ENCODE data around the gene MLC1.

Gene MLC1

DNA sequence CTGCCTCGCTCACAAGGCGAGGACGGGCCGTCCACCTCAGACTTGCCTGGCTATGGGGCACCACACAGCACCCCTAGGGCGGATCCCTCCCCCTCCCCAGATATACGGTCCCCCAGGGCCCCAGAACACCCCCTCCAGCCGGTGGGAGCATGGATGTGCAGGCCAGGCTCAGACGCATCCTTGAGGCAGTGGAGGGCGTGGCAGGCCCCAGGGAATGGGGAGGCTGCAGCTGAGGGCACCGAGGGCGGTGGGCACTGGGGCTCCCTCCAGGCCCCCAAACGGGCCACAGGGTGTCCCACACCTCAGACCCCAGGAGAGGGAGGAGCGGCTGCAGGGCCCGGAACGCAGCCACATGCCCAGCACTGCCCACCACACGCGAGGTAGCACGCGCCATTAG lies 39.2 kb downstream of the MLC1 start:
- Histone ChIP-seq H3K4me1 (ENCODE audit: control insufficient read depth, insufficient read depth, low read length, poor library complexity, severe bottlenecking) (no peaks in the 10 kb centered on the region), H3K4me3 (ENCODE audit: extremely low read depth, insufficient read depth, low read length, poor library complexity, severe bottlenecking) (no peak overlapping the region), H3K27ac (ENCODE audit: low read depth, low read length, severe bottlenecking) (no peak overlapping the region), H3K9me3 (ENCODE audit: control insufficient read depth, low read length) (no peaks in the 10 kb centered on the region), H3K36me3 (ENCODE audit: control insufficient read depth, insufficient read depth, low read length) (no peaks in the 10 kb centered on the region)
- WGBS, 2 experiments (ENCODE audit: insufficient coverage in 2 of 2), result 89 to 90% methylated on average over 14 to 19 of the region's 19 CpGs

DNA sequence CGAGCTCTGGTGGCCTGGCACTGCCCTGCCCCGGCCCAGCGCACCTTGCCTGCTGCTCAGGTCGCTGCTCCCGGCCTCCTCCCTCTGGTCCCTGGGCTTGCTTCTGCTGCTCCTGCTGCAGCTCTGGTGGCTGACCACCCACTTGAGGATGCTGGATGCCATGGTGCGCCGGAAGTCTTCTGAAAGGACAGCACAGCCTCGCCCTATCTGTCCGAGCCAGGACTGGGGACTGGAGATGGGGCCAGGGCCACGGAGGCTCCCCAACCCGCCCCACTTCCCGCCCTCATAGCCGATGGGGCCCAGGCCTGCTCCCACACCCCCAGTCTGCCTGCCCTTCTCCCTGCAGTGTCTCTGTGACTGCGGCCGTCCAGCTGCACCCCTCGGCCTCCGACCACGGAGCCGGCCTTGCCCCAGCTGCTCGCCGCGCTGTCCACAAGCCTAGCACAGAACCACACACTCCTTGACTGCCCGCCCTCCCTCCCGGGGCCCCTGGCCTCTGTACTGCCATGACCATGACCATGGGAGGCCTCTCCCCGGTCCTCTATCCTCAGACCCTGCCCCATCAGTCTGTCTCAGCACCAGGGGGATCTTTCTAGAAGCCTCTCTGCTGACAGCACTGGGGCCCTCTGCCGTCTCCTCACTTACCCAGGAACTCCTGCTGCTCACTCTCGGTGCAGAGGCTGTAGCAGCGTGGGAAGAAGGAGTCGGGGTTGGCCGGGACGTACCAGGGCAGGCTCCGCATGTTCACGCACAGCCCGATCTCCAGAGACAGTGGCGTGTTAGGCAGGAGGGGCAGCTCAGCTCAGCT lies 39.8 kb downstream of the MLC1 start:
- Histone ChIP-seq H3K4me1 (ENCODE audit: control insufficient read depth, insufficient read depth, low read length, poor library complexity, severe bottlenecking) (no peaks in the 10 kb centered on the region), H3K9me3 (ENCODE audit: control insufficient read depth, low read length) (no peaks in the 10 kb centered on the region), H3K36me3 (ENCODE audit: control insufficient read depth, insufficient read depth, low read length) (no peaks in the 10 kb centered on the region), H3K4me3 (ENCODE audit: extremely low read depth, insufficient read depth, low read length, poor library complexity, severe bottlenecking) (no peak overlapping the region), H3K27ac (ENCODE audit: low read depth, low read length, severe bottlenecking) (no peak overlapping the region)
- 88 to 89% methylated on average over 29 to 35 of the region's 35 CpGs for WGBS, 2 experiments (ENCODE audit: insufficient coverage in 2 of 2)

DNA sequence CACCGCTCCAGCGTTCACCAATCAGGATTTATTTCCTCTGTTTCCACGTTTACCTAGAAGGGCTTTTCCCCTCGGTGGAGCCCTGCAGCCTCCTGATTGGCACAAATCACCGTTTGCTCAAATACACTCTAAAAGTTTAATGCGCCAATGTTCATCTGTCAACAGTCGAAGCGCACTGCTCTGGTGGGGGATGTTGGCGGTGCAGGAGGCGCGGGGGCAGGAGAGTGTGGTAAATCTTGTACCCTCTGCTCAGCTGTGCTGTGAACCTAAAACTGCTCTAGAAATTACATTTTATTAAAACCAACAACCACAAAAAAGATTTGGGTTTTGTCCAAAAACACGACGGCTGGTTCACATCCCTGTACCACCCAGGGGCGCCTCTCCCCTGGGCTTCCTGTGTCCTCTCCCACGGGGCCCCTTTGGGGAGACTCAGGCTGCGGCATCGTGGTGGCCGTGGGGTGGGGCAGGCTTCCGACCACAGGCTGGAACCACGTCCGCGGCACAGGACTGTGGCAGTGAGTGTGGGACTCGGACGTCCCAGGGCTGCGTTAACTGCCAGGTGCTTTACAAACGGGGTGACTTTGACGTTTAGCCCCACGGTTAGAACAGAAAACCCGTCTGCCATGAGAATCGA lies 40.6 kb downstream of the MLC1 start:
- Histone ChIP-seq H3K27ac (ENCODE audit: low read depth, low read length, severe bottlenecking) (no peak overlapping the region), H3K4me3 (ENCODE audit: extremely low read depth, insufficient read depth, low read length, poor library complexity, severe bottlenecking) (no peak overlapping the region), H3K9me3 (ENCODE audit: control insufficient read depth, low read length) (peaks cover 7% of the 10 kb centered on the region), H3K4me1 (ENCODE audit: control insufficient read depth, insufficient read depth, low read length, poor library complexity, severe bottlenecking) (no peaks in the 10 kb centered on the region), H3K36me3 (ENCODE audit: control insufficient read depth, insufficient read depth, low read length) (no peaks in the 10 kb centered on the region)
- WGBS, 2 experiments (ENCODE audit: insufficient coverage in 2 of 2), result 92 to 94% methylated on average over 30 of the region's 30 CpGs

DNA sequence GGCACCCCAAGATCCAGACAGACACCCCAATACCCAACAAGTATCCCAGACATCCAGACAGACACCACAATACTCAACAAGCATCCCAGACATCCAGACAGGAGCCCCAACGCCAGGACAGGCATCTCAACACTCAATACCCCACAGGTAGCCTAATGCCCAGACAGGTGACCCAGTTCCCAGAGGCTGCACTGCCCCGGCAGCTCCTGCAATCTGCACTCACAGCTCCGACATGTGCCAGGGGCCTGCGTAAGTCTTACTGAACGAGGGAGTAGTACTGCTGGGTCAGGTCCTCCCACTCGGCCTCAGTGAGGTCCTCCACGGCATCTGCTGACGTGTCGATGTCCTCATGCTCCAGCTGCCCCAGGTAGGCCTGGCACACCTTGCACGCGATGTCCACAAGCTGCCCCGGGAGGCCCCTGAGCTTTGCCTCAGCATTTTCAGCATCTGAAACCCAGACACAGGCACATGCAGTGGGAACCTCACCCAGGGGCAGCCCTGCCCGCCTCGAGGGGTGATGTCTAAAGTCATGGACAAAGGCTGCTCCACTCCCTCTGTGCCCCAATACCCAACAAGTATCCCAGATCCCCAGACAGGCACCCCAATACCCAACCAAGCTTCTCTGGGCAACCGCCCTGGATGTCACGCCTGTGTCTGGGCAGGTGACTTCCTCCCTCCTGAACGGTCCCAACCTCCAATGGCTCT lies 43.7 kb downstream of the MLC1 start:
- H3K4me3 ChIP-seq (ENCODE audit: extremely low read depth, insufficient read depth, low read length, poor library complexity, severe bottlenecking), result no peak overlapping the region
- H3K9me3 ChIP-seq (ENCODE audit: control insufficient read depth, low read length), result peaks cover 17% of the 10 kb centered on the region
- 88 to 94% methylated on average over 13 to 15 of the region's 17 CpGs for WGBS, 2 experiments (ENCODE audit: insufficient coverage in 2 of 2)
- H3K36me3 ChIP-seq (ENCODE audit: control insufficient read depth, insufficient read depth, low read length), result no peaks in the 10 kb centered on the region
- H3K4me1 ChIP-seq (ENCODE audit: control insufficient read depth, insufficient read depth, low read length, poor library complexity, severe bottlenecking), result no peaks in the 10 kb centered on the region
- no peak overlapping the region for H3K27ac ChIP-seq (ENCODE audit: low read depth, low read length, severe bottlenecking)

DNA sequence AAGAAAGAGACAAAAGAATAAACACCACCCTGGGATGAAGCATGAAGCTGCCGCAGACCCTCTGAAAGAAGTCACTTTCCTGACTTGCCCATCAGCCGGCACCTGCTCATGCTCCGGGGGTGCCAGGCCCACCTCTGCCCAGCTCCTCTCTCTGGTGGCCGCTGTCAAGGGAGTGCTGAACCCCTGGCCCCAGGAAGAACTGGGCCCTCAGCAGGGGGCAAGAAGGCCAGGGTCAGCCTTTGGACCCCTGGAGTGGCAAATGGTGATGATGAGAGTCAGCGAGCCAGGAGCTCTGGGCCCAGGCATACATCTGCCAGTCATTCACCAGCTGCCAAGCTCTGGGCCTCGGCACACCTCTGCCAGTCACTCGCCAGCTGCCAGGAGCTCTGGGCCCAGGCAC lies 44.5 kb downstream of the MLC1 start:
- peaks cover 17% of the 10 kb centered on the region for H3K9me3 ChIP-seq (ENCODE audit: control insufficient read depth, low read length)
- H3K36me3 ChIP-seq (ENCODE audit: control insufficient read depth, insufficient read depth, low read length), result no peaks in the 10 kb centered on the region
- no peaks in the 10 kb centered on the region for H3K4me1 ChIP-seq (ENCODE audit: control insufficient read depth, insufficient read depth, low read length, poor library complexity, severe bottlenecking)
- 89 to 96% methylated on average over 6 to 7 of the region's 7 CpGs for WGBS, 2 experiments (ENCODE audit: insufficient coverage in 2 of 2)
- no peak overlapping the region for H3K27ac ChIP-seq (ENCODE audit: low read depth, low read length, severe bottlenecking)
- no peak overlapping the region for H3K4me3 ChIP-seq (ENCODE audit: extremely low read depth, insufficient read depth, low read length, poor library complexity, severe bottlenecking)

DNA sequence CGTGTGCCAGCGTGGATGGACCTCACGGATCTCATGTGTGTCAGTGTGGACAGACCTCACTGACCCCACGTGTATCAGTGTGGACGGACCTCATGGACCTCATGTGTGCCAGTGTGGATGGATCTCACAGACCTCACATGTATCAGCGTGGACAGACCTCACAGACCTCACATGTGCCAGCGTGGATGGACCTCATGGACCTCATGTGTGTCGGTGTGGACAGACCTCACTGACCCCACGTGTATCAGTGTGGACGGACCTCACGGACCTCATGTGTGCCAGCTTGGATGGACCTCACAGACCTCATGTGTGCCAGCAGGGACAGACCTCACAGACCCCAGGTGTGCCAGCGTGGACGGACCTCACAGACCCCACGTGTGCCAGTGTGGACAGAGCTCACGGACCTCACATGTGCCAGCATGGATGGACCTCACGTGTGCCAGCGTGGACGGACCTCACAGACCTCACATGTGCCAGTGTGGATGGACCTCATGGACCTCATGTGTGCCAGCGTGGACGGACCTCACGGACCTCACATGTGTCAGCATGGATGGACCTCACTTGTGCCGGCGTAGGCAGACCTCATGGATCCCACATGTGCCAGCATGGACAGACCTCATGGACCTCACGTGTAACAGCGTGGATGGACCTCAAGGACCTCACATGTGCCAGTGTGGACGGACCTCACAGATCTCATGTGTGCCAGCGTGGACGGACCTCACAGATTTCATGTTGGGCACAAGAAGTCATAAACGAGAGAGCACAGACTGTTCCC lies 45.4 kb downstream of the MLC1 start:
- Histone ChIP-seq H3K9me3 (ENCODE audit: control insufficient read depth, low read length) (peaks cover 17% of the 10 kb centered on the region), H3K27ac (ENCODE audit: low read depth, low read length, severe bottlenecking) (no peak overlapping the region), H3K4me3 (ENCODE audit: extremely low read depth, insufficient read depth, low read length, poor library complexity, severe bottlenecking) (no peak overlapping the region), H3K4me1 (ENCODE audit: control insufficient read depth, insufficient read depth, low read length, poor library complexity, severe bottlenecking) (no peaks in the 10 kb centered on the region), H3K36me3 (ENCODE audit: control insufficient read depth, insufficient read depth, low read length) (no peaks in the 10 kb centered on the region)
- WGBS, 2 experiments (ENCODE audit: insufficient coverage in 2 of 2), result 89 to 92% methylated on average over 29 of the region's 29 CpGs

DNA sequence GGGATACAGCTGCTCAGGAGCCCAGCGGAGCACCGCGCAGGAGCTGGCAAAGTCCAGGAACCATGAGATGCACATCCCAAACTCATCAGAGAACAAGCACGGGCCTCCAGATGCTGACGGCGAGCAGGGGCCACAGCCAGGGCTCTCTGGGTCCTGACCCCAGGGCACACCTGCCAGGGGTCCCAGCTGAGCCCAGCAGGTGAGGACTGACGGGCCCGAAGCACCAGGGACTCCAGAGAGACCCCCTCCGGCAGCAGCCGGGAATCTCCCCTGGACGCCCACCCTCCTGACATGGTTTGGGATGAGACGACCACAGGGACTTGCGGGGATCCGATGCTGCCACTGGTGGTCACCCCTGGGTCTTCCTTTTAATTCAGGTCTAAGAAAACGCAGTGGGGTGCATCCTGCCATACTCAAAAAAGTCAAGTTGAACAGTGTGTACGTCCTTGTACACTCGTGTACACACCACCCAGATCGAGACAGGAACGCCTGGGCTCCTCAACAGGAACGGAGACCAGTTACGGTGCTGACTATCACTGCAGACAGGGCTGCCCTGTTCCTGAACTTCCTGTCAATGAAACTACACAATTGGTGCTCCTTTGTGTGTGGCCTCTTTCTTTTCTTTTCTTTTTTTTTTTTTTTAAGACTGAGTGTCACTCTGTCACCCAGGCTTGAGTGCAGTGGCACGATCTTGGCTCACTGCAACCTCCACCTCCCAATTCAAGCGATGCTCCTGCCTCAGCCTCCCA lies 49.1 kb downstream of the MLC1 start:
- Histone ChIP-seq H3K9me3 (ENCODE audit: control insufficient read depth, low read length) (peaks cover 17% of the 10 kb centered on the region), H3K27ac (ENCODE audit: low read depth, low read length, severe bottlenecking) (no peak overlapping the region), H3K4me1 (ENCODE audit: control insufficient read depth, insufficient read depth, low read length, poor library complexity, severe bottlenecking) (no peaks in the 10 kb centered on the region), H3K4me3 (ENCODE audit: extremely low read depth, insufficient read depth, low read length, poor library complexity, severe bottlenecking) (no peak overlapping the region), H3K36me3 (ENCODE audit: control insufficient read depth, insufficient read depth, low read length) (no peaks in the 10 kb centered on the region)
- WGBS, 2 experiments (ENCODE audit: insufficient coverage in 2 of 2), result 93% methylated on average over 23 of the region's 23 CpGs

DNA sequence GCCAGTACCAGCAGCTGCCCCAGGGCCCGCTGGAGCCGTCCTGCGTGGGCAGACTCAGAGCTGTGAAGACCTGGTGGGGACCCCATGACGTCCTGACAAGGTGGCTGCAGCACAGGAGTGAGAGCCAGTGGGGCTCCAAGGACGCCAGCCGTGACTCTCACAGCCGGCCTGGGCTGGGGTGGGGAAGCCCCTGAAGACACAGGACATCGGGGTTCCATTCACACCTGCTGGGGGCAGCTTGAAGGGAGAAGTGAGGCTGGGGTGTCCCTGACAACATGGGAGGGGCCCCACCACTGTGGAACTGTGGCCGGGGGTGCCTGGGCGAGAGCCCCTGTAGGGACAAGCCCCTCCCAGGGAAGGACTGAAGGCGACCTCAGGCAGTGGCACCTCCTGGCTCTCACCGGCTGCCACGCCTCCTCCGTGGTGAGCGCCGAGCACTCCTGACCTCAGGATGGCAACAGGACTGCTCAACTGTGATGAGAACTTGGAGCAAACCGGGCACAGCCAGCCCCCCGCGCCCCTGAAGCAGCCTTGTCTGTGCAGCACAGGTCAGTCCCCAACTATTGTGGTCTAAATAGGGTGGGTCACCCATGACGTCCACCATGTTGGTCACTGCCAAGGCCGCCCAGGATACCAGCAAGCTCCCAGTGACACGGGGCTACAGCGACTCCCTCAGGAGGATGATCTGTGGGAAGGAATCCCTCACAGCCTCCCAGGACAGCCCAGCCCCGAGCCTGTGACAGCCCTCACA lies 49.9 kb downstream of the MLC1 start:
- 85 to 91% methylated on average over 19 to 23 of the region's 24 CpGs for WGBS, 2 experiments (ENCODE audit: insufficient coverage in 2 of 2)

DNA sequence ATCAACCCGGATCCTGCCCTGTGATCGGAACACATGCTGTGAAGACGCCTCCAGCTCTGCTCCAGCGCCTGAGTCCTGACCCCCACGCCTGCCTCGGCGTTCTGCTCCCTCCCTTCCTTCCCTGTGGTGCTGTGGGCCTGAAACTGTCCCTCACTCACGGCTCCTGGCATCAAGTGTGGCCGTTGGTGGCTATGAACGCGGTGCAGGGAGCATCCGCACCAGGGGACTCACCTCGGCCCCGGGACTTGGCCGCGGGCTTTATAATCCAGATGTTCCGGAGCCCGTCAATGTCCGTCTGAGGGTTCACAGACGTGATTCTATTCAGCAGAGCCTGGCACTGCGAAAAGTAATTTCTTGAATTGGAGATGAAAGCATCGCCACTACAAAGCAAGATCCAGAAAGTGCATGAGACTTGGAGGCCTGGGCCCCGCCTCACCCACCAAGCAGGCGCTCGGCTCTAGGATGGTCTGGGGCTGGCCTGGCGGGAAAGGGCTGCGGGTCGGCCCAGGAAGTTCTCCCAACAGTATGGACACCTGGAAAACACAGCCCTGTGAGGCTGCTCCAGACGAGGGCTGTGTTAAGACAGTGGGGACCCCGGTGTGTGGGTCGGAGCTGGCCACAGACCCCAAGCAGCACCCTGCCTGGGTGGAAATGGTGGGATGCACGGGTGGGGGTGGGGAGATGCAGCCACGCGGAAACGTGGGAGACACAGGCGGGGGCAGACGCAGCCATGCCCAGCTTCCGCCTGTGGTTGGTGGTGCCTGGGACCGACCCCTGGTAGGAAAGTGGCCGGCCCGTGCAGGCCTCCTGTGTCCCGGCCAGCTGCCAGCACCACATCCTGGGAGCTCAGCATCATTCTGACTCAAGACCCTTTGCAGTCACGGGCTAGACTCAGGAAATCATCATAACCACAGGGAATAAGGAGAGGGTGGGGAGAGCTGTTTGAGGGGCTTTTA lies 50.8 kb downstream of the MLC1 start:
- H3K4me3 ChIP-seq (ENCODE audit: extremely low read depth, insufficient read depth, low read length, poor library complexity, severe bottlenecking), result no peak overlapping the region
- H3K9me3 ChIP-seq (ENCODE audit: control insufficient read depth, low read length), result peaks cover 9% of the 10 kb centered on the region
- no peaks in the 10 kb centered on the region for H3K4me1 ChIP-seq (ENCODE audit: control insufficient read depth, insufficient read depth, low read length, poor library complexity, severe bottlenecking)
- H3K27ac ChIP-seq (ENCODE audit: low read depth, low read length, severe bottlenecking), result no peak overlapping the region
- 91% methylated on average over 35 to 38 of the region's 43 CpGs for whole genome bisulfite sequencing, 2 experiments (ENCODE audit: insufficient coverage in 2 of 2)
- no peaks in the 10 kb centered on the region for H3K36me3 ChIP-seq (ENCODE audit: control insufficient read depth, insufficient read depth, low read length)

More for the DNA sequence above, 49.9 kb downstream of the MLC1 start:
- Histone ChIP-seq H3K9me3 (ENCODE audit: control insufficient read depth, low read length) (peaks cover 17% of the 10 kb centered on the region), H3K4me3 (ENCODE audit: extremely low read depth, insufficient read depth, low read length, poor library complexity, severe bottlenecking) (no peak overlapping the region), H3K4me1 (ENCODE audit: control insufficient read depth, insufficient read depth, low read length, poor library complexity, severe bottlenecking) (no peaks in the 10 kb centered on the region), H3K36me3 (ENCODE audit: control insufficient read depth, insufficient read depth, low read length) (no peaks in the 10 kb centered on the region), H3K27ac (ENCODE audit: low read depth, low read length, severe bottlenecking) (no peak overlapping the region)
